GM18868 (cell line): Measurements from ENCODE around the gene CFAP46.

Source experiments
- ATAC-seq: cut with Tn5 transposase; IDR thresholded peaks from one replicate; pipeline ENCODE4 v1.9.1; 2021; ENCODE audit warnings: mild to moderate bottlenecking, moderate library complexity; ENCODE audit not compliant: unreplicated experiment

The CFAP46 gene

DNA sequence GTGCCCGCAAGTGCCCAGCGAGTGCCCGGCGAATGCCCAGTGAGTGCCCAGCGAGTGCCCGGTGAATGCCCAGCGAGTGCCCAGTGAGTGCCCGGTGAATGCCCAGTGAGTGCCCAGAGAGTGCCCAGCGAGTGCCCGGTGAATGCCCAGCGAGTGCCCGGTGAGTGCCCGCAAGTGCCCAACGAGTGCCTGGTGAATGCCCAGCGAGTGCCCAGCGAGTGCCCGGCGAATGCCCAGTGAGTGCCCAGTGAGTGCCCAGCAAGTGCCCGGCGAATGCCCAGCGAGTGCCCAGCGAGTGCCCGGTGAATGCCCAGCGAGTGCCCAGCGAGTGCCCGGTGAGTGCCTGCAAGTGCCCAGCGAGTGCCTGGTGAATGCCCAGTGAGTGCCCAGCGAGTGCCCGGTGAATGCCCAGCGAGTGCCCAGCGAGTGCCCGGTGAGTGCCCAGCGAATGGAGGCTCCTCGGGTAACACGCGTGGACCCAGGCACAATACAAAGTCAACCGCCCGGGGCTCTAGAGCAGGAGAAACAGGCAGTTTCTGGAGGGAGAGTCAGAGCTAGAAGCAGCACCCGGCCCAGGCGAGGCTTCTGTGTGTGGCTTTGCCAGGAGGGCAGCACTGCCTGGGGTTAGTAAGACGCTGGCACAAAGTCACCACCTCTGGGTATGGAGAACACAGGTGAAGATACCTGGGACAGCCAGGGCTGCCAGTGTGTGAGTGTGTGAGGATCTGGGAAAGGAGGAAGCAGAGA lies 38.2 kb upstream of the CFAP46 start:
- ATAC-seq: no peak

DNA sequence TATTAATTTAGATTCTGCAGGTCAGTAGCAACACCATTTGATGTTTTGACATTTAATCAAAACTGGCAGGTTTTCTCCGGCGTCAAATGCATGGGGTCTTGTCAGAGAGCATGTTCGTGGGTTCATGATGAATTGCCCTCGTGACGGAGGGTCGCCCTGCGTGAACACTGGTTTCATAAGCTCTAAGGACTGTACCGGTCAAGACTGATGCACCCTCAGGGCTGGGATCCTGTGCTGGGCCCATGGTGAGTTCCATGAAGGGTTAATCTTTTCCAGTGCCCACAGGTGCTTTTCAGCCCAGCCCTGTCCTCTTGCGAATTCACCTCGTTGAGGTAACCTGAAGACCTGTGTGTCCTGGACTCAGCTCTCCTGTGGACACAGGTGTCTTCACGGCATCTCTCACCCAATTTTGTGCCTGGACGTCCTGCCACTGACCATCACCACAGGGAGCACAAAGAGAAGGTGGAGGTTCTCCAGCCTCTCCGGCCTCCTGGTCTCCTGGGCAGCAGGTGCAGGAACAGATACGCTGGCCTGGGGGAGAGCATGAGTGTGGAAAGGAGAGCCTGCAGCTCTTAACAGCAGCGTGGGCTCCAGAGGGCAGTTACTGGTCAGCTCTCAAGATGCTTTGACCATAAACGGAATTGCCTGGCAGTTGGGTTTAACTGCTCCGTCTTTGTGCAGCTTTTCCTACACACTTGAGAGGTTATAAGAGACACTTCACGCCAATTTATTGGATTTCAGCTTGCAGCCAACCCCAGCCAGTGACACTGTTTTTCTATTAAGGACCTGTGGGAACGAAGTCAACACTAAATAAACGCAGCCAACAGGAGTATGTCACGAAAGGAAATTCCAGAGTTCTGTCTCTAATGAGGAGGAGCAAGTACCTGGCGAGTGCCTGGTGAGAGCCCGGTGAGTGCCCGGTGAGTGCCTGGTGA lies 37.4 kb upstream of the CFAP46 start:
- ATAC-seq: no peak

DNA sequence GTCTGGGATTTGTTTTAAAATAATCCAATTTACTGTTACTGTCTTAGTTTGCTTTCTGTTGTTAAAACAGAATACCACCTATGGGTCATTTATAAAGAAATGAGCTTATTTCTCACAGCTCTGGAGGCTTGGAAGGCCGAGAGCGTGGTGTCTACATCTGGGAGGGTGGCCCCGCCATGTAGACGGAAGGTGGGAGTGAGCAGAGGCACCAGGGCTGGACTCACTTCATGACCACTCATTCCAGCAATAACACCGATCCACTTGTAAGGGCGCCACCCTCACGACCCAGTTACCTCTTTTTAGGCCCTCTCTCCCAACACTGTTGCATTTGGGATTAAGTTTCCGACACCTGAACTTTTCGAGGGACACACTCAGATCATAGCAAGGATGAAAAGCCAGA lies 36.2 kb upstream of the CFAP46 start:
- ATAC-seq: no peak

DNA sequence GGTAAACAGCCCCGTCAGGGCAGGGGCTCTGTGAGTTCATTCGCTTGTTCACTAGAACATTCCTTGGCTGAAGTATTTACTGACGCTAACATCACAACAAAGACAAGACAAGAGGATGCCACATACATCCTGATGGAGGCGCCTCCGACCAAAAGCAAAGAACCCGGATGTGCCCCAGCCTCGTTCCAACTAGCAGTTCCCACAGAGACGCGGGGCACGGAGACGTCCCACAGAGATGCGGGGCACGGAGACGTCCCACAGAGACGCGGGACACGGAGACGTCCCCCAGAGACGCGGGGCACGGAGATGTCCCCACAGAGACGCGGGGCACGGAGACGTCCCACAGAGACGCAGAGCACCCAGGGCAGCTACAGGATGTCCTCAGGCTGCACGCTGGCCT lies 35.4 kb upstream of the CFAP46 start:
- no peak for ATAC-seq

DNA sequence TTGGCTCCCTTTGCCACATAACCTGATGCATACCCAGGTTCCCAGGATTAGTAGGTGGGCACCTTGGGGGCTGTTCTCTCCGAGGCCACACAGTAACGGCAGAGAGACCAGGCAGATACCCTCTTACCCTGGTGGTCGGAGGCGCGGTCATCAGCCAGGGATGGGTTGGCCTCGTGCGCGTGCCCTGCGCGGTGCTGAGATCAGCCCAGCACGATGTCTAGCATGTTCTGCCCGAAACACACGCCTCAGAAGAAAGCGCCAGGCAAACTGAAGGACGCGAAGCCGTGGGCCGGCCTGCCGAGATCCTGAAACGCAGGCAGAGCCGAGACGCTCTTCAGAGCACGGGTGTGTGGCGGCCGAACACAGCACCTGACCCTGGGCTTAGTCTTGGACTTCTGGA lies 34.7 kb upstream of the CFAP46 start:
- ATAC-seq: no peak

DNA sequence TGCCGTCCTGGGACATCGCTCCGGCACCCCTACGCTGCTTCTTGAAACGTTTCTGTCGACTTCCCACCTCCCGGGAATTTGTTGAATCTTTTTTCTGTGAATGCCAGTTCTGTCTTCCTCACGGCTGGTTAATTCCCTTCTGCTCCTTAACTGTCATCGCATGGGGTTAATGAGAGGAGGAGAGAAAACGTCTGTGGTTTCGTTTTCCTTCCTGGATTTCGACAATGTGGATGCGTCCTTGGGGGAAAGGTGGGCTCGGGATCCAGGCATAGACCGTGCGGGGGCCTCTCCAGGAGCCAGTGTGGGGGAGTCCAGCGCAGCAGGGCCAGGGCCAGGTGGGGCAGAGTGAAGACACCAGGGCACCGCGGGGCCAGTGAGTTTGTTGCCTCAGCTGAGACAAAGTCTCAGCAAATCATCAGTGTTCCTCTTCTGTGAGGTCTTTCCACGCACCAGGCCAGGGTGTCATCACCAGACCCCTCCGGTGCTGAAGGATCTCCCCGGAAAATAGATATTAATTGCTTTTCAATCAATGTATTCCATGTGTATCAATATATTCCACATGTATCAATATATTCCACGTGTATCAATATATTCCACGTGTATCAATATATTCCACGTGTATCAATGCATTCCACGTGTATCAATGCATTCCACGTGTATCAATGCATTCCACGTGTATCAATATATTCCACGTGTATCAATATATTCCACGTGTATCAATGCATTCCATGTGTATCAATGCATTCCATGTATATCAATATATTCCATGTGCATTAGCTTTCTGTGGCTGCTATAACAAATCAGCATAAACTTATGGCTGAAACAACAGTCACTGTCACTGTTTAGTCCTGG lies 33.7 kb upstream of the CFAP46 start:
- ATAC-seq: no peak

DNA sequence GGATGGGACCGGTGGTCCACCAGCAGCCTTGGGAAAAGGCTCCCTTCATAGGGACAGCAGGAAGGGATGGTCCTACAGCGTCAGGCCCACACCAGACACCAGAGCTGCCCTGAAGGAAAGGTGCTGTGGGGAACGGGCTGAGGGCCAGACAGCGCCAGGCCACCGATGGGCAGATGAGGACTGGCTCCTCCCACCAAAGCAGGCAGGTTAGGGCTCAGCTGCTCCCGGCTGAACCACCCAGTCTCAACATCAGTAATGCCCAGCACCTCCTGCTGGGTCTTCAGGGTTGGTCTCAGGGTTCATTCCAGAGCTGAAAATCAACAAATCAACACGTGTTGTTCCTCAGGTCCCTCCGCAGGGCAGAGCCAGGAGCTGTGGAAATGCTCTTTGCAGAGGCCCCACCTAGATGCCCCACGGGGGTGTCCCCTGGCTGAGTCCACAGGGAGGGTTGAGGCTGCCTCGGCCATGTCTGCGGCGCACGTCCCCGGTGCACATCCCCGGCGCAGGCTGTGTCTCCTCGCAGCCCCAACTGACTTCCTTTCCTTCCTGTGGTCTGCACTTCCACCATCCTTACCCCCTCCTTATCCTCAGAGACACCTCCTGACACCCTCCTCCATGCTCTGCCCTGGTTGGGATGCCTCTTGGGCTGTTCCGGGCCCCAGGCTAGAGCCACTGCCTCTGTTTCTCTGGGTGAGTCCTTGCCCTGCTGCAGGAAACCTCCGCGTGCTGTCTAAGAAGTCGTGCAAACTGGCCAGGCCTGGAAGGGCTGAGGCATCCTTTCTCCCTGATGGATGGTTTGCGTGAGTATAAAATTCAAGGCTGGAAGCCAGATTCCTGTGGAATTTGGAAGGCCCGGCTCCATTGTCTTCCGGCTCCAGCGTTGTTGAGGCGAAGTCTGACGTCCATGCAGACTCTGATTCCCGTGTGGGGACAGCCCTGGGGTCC lies 32.8 kb upstream of the CFAP46 start:
- no peak for ATAC-seq

DNA sequence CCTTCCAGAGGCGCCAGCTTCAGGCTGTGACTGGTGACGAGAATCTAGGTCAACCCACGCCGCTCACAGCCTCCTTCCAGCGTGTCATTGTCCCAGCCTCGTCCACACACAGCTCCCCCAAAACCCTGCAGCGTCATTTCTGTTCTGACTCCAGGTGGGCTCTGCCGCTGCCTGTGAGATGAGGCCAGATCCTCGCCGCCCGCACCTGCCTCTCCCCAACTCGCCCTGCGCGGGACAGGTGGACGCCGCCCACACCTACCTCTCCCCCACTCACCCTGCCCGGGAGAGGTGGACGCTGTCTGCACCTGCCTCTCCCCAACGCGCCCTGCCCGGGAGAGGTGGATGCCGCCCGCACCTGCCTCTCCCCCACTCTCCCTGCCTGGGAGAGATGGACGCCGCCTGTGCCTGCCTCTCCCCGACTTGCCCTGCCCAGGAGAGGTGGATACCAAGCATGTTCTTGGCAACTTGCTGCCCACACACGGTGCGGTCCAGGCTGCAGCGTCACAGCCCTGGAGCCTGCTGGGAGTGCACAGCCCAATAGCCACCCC lies 32.0 kb upstream of the CFAP46 start:
- ATAC-seq: no peak

DNA sequence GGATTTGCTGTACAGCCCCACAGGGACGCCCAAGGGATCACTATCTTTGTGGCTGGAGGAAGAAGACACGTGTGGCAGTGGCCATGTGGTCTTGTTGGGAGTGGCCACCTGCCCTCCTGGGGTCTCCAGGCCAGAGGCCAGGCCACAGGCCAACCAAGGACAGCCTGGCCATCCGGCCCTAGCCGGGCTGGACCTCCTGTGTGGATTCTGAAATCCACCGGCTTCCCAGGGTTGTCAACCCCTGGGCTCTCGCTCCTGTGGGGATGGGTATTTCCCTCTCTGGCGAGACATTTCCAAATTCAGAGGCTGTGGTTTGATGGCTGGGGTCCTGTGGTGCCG lies 31.5 kb upstream of the CFAP46 start:
- ATAC-seq: no peak

DNA sequence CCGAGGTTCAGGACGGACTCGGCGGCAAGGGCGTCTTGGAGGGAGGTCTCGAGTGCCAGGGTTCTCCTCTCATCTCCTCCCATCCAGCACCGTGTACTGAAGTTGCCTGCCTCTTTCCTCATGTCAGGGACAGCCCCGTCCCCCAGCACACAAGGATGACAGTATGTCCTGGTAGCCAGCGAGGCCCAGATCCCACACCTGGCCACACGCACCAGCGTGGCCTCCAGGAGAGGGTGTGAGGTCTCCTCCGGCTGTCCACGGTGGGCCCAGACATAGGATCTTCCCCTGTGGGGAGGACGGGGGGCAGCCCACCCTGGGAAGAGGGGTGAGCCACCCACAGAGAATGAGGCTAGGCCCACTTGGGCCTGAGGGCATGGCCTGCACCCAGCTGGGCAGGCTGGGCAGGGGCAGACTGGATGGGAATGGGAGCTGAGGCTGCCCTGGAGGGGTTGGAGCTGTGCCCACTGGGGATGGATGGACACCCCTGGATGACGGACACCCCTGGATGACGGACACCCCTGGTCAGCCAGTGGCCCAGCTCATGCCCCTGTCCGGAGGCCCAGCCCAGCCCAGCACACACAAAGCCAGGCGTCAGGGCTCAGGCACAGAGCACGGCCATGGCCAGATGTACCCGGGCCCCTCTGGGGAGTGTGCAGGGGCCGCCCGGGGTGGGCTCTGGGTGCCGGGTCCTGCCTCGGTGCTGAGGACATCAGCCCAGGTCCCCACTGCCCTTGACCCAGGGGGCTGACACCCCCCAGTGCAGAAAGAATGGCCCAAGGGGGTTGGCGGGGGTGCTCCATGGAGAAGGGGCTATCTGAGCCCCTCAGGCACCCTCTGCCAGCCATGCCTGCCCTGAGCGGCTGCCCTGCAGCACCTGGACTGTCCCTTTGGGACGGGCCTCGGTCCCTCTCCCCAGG lies 30.9 kb upstream of the CFAP46 start:
- ATAC-seq: no peak

DNA sequence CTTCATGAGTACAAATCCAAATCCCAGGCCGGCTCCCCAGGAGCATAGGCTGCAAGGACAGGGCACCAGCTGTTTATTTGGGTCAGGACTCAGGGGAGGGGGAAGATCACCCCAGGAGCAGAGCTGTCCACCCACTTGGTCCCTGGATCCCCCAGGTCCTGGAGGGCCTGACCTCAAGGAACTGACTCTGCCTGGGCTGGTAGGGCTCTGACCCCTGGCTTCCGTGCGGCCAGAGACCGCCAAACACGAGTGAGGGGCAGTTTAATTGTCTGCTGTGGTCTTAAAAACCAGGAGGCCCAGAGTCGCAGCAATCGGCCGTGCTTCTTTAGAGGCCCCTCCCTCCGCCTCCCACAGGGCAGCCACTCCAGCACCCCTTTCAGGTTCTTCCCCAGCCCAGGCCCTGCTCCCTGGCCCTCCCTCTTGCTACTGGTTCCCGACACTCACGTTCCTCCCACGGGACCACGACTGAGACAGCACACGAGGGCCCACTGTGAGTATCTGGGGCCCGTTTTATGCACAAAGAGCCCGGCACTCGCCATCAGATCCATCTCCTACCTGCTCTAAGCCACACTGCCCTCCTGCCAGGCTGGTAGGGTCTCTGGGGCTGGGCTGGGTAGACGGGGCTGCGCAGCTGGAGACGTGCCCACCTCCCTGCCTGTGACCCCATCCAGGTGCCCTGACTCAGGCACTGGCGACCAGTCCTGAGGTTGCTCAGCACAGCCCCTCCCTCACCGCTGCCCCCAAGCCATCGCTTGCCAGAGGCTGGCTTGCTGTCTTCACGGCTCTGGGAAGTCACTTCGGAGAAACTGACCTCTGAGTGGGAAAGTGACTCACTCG lies 30.0 kb upstream of the CFAP46 start:
- ATAC-seq: no peak

DNA sequence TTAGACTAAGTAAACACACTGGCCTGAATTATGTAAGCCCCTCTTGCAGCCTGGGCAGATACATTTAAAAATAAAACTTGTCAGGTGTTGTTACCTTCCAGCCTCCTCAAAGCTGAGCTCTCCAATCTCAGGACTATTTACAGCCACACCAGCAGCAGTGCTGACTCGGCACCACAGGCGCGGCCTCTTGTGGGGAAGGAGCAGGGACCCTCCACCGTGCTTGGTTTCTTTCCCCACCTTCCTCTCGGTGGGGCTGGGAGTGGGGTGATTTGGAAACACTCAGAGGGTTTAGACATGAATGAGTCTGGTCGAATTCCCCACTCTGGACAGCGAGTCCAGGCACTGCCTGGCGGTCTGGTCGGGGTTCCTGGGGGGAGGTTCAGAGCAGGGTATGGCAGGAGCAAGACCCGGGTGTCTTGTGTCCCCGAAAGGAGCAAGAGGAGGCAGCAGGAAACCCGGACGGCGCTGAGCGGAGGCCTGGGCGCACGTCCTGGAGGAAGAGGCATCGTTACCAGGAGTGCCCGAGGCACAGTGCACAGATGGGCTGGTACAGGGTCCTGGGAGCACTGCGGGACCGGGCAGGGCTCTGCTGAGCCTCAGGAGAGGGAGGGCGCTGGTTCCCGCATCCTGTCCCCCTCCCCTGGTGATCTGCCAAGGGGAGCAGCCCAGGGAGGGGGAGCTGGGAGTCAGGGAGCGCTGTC lies 29.2 kb upstream of the CFAP46 start:
- ATAC-seq: no peak

DNA sequence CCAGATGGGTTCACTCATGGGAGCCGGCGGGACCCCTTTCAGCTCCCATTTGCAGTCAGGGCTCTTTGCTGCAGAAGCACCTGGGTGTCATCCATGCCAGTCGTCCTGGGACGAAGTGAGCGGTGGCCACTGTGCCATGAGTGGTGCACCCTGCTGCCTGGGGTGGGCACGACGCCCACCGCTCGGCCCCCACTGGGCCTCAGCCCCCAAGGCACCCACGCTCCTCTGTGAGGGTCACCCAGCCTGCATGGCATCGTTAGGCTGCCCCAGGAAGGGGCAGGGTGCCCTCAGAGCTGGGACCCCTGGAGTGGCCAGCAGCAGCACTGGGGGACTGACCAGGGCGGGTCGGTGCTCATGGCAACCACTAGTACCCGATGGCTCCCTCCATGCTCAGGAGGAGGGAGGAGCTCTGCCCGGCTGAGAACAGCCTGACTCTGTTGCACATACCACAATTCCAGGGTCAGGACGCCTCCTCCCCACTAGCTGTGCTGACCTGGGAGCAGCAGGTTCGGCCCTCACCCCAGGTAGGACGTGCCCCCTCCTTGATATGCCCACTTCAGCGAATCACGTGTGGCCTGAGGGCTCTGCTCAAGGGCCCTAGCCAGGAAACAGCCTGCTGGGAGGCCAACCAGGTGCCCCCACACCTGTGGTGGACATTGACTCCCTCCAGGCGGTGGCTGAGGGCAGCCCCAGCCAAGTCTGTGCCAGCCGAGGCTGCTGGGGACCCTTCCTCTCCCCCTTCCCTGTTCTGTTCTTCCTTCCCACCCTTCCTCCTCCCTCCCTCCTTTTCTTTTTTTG lies 28.5 kb upstream of the CFAP46 start:
- ATAC-seq: no peak

DNA sequence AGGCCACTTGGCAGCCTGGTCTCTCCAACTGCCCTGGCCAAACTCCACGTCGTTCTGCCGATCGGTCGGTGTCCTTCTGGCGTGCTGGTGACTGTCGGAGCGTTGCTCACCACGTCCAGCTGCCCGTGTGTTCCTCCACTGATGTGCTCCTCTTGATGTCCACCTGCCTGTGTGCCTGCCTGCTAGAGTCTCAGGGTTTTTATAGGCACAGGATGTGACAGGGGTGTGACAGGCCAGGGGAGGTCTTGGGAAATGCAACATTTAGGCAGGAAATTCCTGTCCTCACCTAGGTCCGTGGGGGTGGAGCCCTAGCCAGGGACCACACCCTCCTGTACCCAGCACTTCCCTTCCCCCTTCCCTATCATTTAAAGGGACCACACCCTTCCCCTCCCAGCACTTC lies 25.2 kb upstream of the CFAP46 start:
- no peak for ATAC-seq

DNA sequence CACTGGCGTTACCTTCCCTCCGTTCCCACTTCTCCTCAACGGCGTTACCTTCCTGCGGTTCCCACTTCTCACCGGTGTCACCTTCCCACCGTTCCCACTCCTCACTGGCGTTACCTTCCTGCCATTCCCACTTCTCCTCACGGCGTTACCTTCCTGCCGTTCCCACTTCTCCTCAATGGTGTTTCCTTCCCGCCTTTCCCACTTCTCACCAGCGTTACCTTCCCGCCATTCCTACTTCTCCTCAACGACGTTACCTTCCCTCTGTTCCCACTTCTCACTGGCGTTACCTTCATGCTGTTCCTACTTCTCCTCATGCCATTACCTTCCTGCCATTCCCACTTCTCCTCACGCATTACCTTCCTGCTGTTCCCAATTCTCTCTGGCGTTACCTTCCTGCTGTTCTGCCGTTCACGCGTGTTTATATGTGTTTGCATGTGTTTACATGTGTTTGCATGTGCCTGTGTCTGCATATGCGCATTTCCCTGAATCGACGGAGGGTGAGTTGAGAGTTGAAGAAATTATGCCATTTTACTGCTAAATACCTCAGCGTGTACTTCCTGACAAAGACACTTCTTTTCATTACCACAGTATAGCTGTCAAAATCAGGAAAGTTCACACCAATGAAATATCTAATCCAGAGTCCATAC lies 23.2 kb upstream of the CFAP46 start:
- no peak for ATAC-seq
